ENCODE data around the gene TLL1.

The TLL1 gene

GRCh38 chr4:166014411-166014810, 141.4 kb downstream of the TLL1 start:
- no peak for TF ChIP-seq CTCF (IDR thresholded peaks at IDR 0.05; ENCODE audit: borderline replicate concordance, control extremely low read depth, extremely low read depth, insufficient read depth, missing control alignments)
- DNase-seq (ENCODE audit: low spot score), result no peak
- in situ Hi-C loops (cut with MboI; ENCODE audit: low sequenced_read_pairs, unreplicated experiment), result no loop called here

- in situ Hi-C loops (cut with MboI; ENCODE audit: low sequenced_read_pairs, unreplicated experiment), result no loop called here
- DNase-seq (ENCODE audit: low spot score), result no peak
- TF ChIP-seq CTCF (IDR thresholded peaks at IDR 0.05; ENCODE audit: borderline replicate concordance, control extremely low read depth, extremely low read depth, insufficient read depth, missing control alignments), result no peak
Measured at GRCh38 chr4:166017804-166018203, 144.8 kb downstream of the TLL1 start.

- in situ Hi-C loops (cut with MboI; ENCODE audit: low sequenced_read_pairs, unreplicated experiment), result no loop called here
- no peak for TF ChIP-seq CTCF (IDR thresholded peaks at IDR 0.05; ENCODE audit: borderline replicate concordance, control extremely low read depth, extremely low read depth, insufficient read depth, missing control alignments)
- DNase-seq (ENCODE audit: low spot score), result no peak
Measured at GRCh38 chr4:166019441-166020220, 146.6 kb downstream of the TLL1 start.

GRCh38 chr4:166021617-166022016, 148.6 kb downstream of the TLL1 start:
- TF ChIP-seq CTCF (IDR thresholded peaks at IDR 0.05; ENCODE audit: borderline replicate concordance, control extremely low read depth, extremely low read depth, insufficient read depth, missing control alignments), result no peak
- no peak for DNase-seq (ENCODE audit: low spot score)
- in situ Hi-C loops (cut with MboI; ENCODE audit: low sequenced_read_pairs, unreplicated experiment), result no loop called here

- no peak for DNase-seq (ENCODE audit: low spot score)
- TF ChIP-seq CTCF (IDR thresholded peaks at IDR 0.05; ENCODE audit: borderline replicate concordance, control extremely low read depth, extremely low read depth, insufficient read depth, missing control alignments), result no peak
- in situ Hi-C loops (cut with MboI; ENCODE audit: low sequenced_read_pairs, unreplicated experiment), result no loop called here
Measured at GRCh38 chr4:166034965-166035364, 161.9 kb downstream of the TLL1 start.

- in situ Hi-C loops (cut with MboI; ENCODE audit: low sequenced_read_pairs, unreplicated experiment), result no loop called here
Measured at GRCh38 chr4:166039822-166040221, 166.8 kb downstream of the TLL1 start.

More at GRCh38 chr4:166039822-166040221, 166.8 kb downstream of the TLL1 start:
- no peak for DNase-seq (ENCODE audit: low spot score)
- TF ChIP-seq CTCF (IDR thresholded peaks at IDR 0.05; ENCODE audit: borderline replicate concordance, control extremely low read depth, extremely low read depth, insufficient read depth, missing control alignments), result no peak
